ENCODE results near the gene LRRD1.
"Not testable (repeated sequence)": the region's sequence is repeated elsewhere in the genome, so short reads cannot be mapped to it uniquely, and the experiment has no call there.

LRRD1 gene

GRCh38 chr7:92178928-92179924, at the start of gene LRRD1:
TSS of gene LRRD1 (minus strand) at chr7:92179142. CDS start at chr7:92165202, 13,940 bp downstream.
- peak; percentile 94 for DNase-seq (ENCODE audit: low spot score)

GRCh38 chr7:92228742-92229141, 49.8 kb upstream of the LRRD1 start:
- DNase-seq (ENCODE audit: low spot score), result no peak

GRCh38 chr7:92228100-92228499, 49.2 kb upstream of the LRRD1 start:
- DNase-seq (ENCODE audit: low spot score), result no peak

- DNase-seq (ENCODE audit: low spot score), result no peak
These were observed 48.0 kb upstream of the LRRD1 start for GRCh38 chr7:92226981-92227380.

- no peak for DNase-seq (ENCODE audit: low spot score)
These were observed 42.8 kb upstream of the LRRD1 start for GRCh38 chr7:92221766-92222165.

- no peak for DNase-seq (ENCODE audit: low spot score)
These were observed 27.7 kb upstream of the LRRD1 start for GRCh38 chr7:92206672-92207071.

GRCh38 chr7:92205987-92206386, 27.0 kb upstream of the LRRD1 start:
- DNase-seq (ENCODE audit: low spot score), result no peak

- no peak for DNase-seq (ENCODE audit: low spot score)
These were observed 21.8 kb upstream of the LRRD1 start for GRCh38 chr7:92200791-92201190.

- no peak for DNase-seq (ENCODE audit: low spot score)
These were observed 13.4 kb upstream of the LRRD1 start for GRCh38 chr7:92192326-92192725.

GRCh38 chr7:92189246-92189645, 10.3 kb upstream of the LRRD1 start:
- not testable (repeated sequence) for DNase-seq (ENCODE audit: low spot score)

GRCh38 chr7:92184294-92184693, 5.4 kb upstream of the LRRD1 start:
- not testable (repeated sequence) for DNase-seq (ENCODE audit: low spot score)

- peak; percentile 20 for DNase-seq (ENCODE audit: low spot score)
These were observed 1.6 kb downstream of the LRRD1 start for GRCh38 chr7:92177362-92177761.

- not testable (repeated sequence) for DNase-seq (ENCODE audit: low spot score)
These were observed 9.4 kb downstream of the LRRD1 start for GRCh38 chr7:92169529-92169928.

- no peak for DNase-seq (ENCODE audit: low spot score)
These were observed 17.7 kb downstream of the LRRD1 start for GRCh38 chr7:92161271-92161670.

GRCh38 chr7:92158660-92159575, 20.0 kb downstream of the LRRD1 start:
- DNase-seq (ENCODE audit: low spot score), result peak; percentile 88

GRCh38 chr7:92156990-92157389, 22.0 kb downstream of the LRRD1 start:
- no peak for DNase-seq (ENCODE audit: low spot score)

GRCh38 chr7:92155108-92155739, 23.7 kb downstream of the LRRD1 start:
- no peak for DNase-seq (ENCODE audit: low spot score)

GRCh38 chr7:92150450-92151017, 28.4 kb downstream of the LRRD1 start:
- DNase-seq (ENCODE audit: low spot score), result no peak

- no peak for DNase-seq (ENCODE audit: low spot score)
These were observed 29.2 kb downstream of the LRRD1 start for GRCh38 chr7:92149736-92150239.

GRCh38 chr7:92143192-92143880, 35.6 kb downstream of the LRRD1 start:
- DNase-seq (ENCODE audit: low spot score), result not testable (repeated sequence)

GRCh38 chr7:92142791-92143190, 36.2 kb downstream of the LRRD1 start:
- not testable (repeated sequence) for DNase-seq (ENCODE audit: low spot score)

Data from GM03348 (cell line).